Stimulated activated naive CD8-positive, alpha-beta T cell treated with anti-CD3 and anti-CD28 coated beads, Interleukin-15, Interleukin-2, amounts not matched to agents 100 U/mL and 50 U/mL, for 24 hours (primary cell): ENCODE measurements around the gene PDP2.
"Not testable (repeated sequence)": the region's sequence is repeated elsewhere in the genome, so short reads cannot be mapped to it uniquely, and the experiment has no call there.

Experiments
- ATAC-seq: fragments of 150-1000 bp; cut with Tn5 transposase; one replicate; pipeline ENCODE4 v1.10.0; 2021
- DNase-seq: peaks from one replicate; pipeline ENCODE4 v3.0.0; 2021

Gene PDP2

DNA sequence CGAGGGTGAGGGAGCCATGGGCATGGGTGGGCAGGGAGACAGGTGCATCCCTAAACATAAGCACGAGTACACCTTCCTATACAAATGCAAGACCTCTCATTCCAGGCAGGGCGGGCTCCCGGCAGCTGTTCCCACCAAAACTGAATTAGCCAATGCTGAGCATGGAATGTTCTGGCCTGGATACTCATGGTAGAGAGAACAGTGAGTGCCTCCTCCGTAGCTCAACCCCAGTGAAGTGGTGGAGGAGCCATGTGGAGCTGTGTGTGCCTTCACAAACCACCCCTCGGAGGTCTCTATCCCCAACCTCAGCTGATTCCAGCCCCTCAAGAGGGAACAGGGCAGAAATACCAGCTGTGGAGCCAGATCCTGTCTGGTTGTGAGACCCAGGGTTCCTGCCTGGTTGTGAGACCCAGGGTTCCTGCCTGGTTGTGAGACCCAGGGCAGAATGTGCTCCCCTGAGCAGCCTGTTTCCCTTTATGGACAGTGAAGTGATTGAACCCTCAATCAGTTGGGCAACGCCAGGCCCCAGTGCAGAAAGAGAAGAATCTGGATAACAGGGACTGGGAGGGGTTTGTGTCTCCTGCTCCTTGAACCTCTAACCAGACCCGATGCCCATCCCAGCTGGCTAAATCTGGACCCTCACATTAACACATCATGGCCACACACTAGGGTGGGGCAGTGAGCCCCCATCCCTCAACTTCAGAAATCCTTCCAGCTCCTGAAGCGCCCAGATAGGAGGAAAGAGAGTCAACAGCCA lies 40.8 kb downstream of the PDP2 start:
- no peak for ATAC-seq
- no peak for DNase-seq

DNA sequence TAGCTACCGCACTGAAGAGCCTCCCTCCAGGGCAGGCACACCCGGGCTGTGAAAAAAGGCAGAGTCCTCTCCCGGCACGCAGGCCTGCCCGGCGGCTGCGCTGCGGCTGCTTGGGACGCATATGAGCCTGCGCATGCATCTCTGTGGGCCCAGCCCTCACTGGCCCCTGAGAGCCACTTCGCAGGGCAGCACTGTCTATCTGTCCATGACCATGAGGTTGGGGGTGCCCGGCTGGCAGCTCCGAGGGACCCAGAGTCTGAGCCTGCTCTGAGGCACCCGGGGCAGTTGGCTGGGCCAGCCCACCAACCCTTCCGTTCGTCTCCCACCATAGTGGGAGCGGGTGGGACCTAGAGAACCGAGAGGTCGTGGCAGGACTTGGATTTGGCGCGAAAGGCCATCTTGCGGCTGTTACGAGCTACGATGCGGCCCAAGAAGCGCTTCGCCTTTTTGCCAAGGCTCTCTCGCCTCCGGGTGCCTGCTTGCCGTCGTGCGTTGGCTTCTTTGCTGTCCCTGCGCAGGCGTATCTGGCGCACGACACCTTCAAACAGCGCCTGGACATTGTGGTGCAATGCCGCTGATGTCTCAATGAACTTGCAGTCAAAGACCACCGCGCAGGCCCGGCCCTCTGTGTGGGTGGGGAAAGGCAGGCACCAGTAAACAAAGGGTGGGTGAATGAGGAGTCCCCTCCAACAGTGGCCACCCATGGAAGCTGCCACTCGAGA lies 41.6 kb downstream of the PDP2 start:
- no peak for ATAC-seq
- DNase-seq = no peak

DNA sequence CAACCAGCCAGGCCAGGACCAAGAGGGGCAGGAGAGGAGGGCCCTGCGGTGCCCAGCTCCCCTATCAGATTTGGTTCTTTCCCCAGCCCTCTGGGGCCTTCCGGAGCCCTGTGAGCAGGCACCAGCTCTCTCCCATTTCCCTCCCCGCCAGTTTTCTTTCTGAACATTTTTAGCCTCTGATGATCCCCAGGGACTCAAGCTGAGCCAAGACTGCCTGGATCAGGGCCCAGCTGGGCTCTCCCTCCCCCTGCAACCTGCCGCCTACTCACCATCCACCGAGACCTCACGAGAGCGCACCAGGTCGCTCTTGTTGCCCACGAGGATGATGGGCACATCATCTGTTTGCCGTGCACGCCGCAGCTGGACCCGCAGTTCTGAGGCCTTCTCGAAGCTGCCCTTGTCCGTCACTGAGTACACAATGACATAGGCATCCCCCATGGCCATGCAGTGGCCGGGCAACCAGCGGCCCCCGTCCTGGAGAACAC lies 43.0 kb downstream of the PDP2 start:
- ATAC-seq (no peak), DNase-seq (no peak)

DNA sequence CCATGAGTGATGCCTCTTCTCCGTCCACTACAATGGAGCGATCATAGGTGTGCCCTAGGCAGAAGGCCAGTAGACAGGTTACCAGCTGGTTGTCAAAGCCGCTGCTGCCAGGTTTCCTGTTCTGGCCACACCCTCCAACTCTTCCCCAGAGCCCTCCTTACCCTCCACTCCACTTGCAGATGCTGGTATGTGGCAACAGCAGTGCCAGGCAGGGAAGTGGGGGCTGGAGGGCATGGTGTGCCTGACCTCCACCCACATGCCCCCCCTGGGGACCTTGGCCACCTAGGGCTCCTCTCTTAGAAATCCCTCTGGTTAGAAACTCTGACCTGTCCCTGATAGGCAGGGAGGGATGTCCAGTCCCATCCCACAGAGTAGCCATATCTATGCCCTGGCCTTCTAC lies 43.6 kb downstream of the PDP2 start:
- ATAC-seq = no peak
- no peak for DNase-seq

DNA sequence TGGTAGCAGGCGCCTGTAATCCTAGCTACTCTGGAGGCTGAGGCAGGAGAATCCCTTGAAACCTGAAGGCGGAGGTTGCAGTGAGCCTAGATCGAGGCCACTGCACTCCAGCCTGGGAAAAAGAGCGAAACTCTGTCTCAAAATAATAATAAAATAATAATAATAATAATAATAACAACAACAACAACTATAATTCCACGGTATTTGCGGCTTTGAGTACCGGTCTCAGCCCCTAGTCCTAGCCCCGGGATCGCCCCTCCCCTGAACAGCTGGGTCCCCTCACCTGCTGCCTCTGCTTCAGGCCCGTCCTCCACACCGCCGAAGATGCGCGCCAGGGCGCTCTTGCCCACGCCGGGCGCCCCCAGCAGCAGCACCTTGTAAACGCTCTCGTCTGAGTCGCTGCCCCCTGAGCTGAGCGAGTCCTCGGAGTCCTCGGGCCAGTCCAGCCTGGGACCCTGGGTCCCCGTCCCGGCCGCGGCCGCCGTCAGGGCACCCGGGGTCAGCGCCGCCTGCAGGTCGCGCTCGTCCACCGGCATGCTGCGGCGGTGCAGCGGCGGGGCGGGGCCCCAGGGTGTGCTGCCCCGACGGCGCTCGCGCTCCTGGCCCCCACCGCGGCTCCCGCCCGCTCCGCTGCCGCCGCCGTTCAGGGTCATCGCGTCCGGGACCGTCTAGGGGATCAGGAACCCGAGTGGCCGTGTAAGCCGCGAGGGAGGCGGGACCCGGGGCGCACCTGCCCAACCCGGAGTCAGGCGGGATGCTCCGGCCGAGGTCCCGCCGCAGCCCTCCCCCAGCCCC lies 44.4 kb downstream of the PDP2 start:
- DNase-seq = peak; percentile 68

DNA sequence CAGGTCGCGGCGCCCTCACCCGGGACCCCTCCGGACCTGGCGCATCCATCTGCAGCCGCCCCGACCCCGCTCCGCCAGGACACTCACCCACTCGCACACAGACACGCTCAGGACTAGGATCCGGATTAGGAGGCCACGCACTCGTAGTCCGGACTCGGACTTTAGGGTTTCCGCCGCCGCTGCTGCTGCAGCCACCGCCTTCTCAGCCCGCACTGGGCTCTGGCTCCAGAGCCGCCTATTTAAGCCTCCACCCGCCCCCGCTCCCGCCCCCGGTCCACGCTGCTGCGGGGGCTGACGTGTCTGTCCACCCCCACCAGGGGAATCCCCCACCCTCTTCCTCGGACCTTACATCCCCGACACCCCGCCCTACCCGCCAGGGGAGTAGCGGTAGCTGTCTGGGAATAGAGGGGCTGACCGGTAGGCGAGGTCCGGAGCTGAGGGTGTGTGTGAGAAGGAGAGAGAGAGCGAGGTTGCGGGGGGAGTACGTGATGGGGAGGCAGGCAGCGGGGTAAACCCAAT lies 45.1 kb downstream of the PDP2 start, which contains the start of gene RRAD:
RRAD (minus strand) TSS at position 214 of the 519 bp plus-strand sequence. CDS start 356 bp downstream, outside the sequence.
- ATAC-seq = no peak
- no peak for DNase-seq

More for the DNA sequence above, 44.4 kb downstream of the PDP2 start:
- ATAC-seq = peak; percentile 48

DNA sequence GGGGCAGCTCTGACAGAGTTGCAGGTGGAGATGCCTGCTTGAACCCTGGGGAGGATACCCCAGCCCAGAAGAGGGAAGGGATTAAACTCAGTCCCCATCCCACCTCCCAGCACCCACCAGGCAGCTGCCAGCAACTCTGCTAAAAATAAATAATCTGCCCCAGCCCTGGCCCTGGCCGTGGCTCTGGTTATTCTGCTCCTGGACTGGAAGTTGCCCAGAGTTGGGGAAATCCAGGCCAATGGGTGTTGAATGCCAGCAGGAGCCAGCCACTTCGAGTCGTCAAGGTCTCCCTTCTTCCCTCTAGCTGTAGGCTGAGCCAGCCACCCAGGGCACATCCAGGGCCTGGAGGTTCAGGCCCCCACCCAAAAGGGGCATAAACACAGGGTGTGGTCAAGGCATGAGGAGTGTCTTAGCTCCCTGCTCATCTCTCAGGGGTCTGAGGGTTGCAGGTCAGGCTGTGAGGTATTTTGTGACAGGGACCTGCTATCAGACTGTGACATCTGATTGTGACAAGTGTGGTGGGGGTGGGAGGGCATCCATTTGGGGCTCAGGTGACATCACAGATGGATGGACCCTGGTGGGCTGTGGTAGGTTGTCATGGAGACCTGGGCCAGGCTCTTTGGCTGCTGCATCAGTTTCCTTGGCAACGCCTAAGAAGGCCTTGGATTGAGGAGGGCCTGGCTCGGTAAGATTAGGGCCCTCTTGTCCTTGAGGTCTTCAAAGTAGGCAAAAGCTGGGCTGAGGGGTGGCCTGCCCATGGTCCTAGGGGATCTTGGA lies 46.0 kb downstream of the PDP2 start:
- no peak for ATAC-seq
- DNase-seq = no peak

DNA sequence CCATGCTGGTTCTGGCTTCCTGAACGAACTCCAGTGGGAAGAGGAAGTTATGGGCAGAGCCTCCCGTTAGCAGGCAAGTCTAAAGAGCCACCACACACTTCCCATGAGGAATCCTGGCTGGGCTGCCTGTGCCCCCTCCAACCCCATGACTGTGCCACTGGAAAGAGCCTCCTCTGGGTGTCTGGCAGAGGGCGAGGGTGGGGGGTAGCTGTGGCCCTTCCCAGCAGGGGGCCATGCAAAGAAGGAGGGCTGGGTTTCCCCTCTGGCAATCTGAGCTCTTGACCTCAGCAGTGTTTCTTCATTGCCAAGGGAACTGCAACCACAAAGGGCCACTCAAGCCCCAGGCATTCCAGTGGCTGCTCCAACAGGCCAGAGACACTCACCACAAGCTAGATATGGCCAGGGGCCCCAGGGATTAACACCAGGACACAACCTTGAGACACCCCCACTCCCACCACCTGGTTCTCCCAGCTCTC lies 46.7 kb downstream of the PDP2 start:
- no peak for DNase-seq

DNA sequence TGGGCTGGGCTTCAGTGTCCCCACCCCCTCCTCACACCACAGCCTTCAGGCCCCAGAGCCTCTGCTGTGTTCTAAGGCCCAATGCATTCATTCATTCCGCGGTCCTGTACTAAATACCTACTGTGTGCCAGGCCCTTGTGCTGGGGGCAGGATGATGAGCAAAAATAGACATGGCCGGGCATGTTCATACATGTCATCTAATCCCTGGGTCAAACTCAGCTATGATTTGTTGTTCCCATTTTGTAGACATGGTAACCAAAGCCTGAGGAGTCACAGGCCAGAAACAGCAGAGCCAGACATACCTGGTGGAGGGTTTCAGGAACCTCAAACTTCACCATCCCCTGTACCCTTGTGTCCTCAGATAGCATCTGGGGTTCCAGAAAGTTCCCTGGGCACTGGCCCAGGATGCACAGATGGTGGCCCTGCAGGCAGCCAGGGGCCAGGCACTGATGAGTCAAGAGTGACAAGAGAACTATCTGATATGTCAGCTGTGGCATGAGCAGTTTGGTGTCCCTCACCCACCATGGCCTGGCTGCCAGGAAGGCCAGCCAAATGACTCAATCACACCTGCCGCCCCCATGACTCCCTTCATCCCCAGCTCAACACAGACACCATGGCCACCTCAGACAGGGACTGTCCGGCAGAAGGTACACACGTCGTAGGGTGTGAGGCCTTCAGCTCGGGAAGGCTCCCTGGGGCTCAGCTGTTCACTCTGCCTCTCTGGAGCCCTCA lies 47.8 kb downstream of the PDP2 start:
- ATAC-seq (peak; percentile 29), DNase-seq (peak; percentile 25)

More for the DNA sequence above, 46.7 kb downstream of the PDP2 start:
- ATAC-seq = no peak

DNA sequence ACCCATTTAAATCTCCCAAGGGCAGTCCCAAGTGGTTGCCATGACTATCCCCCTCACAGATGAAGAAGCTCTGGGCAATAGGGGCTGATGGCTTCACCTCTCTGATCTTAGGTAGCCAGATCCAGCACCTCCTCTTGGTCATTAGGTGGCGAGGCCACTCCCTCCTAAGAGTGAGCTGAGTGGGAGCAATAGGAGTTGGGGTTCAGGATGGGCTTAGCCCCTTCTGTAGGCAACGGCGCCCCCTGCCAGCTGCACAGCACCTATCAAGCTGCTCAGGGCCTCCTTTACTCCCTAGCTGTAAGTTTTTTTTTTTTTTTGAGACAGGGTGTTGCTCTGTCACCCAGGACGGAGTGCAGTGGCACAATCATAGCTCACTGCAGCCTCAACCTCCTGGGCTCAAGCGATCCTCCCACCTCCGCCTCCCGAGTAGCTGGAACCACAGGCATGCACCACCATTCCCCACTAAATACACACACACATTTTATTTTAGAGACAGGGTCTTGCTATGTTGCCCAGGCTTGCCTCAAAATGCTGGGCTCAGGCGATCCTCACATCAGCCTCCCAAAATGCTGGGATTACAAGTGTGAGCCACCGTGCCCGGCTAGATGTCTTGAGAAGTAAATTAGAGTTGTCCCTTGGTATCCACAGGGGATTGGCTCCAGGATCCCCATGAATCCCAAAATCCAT lies 48.5 kb downstream of the PDP2 start:
- ATAC-seq = peak; percentile 42
- DNase-seq = peak; percentile 72

DNA sequence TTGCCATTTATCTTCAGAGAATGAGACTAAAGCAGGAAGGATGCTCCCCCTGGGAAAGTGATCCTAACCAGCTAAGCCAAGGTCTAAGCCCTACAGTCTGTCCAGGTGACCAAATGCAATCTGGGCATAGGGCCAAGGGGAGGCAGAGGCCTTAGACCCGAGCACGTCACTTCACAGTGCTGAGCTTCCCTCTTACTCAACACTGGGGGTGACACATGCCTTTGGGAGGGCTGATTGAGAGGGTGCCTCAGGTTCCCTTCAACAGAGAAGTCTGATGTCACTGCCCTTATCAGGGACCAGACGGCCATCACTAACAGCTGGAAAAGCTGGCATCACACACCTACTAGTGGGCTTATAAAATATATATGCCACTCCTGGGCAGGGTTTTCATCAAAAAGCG lies 49.9 kb downstream of the PDP2 start:
- ATAC-seq (no peak), DNase-seq (no peak)

DNA sequence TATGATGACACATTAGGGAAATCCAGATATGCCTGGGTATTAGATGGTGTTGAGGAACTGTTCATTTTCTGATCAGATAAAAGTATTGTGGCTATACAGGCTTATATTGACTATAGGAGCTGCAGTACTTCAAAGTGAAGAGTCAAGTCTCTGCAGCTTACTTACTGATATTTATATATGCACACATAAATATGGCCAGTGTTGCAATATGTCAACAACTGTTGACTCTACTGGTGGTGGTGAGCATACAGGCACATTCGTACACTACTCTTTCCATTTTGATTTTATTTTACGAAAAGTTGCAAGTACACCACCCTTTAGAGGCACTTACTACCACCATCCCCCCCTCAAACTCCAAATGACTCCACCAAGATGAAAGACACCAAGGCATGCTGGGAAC lies 51.4 kb downstream of the PDP2 start:
- ATAC-seq (no peak), DNase-seq (no peak)

DNA sequence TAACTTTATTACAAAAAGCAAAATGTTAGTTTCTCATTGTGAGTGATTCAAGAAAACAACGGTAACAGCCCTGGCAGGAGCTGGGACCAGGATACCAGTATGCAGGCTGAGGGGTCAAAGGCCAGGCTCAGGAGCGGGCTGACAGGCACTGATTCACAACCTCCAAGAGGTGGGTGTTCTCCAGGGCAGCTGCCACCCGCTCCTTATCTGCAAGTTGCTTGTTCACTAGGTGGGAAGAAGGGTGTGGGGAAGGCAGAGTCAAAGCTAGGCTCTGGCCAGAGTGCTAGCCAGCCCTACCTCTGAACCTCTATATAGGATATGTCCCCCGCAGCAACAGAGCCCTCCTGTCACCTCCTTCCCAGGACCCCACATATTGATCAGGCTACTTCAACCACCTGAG lies 51.8 kb downstream of the PDP2 start:
- ATAC-seq (no peak), DNase-seq (no peak)

DNA sequence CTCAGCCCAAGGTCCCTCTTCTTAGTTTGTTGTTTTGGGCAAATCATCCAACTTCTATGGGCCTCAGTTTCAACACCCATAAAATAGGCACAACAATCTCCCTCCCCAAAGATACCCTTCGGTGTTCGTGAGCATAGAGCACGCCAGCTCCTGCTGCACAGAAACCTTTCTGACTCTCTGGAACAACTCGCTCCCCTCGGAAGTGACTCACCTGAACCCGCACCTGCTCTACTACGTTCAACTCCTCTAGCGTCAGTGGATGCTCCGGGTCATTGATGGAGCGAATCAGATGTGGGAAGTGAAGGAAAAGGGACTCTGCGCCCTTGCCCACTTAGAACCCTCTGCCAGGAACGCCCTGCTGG lies 53.4 kb downstream of the PDP2 start:
- ATAC-seq (peak; percentile 70), DNase-seq (no peak)

DNA sequence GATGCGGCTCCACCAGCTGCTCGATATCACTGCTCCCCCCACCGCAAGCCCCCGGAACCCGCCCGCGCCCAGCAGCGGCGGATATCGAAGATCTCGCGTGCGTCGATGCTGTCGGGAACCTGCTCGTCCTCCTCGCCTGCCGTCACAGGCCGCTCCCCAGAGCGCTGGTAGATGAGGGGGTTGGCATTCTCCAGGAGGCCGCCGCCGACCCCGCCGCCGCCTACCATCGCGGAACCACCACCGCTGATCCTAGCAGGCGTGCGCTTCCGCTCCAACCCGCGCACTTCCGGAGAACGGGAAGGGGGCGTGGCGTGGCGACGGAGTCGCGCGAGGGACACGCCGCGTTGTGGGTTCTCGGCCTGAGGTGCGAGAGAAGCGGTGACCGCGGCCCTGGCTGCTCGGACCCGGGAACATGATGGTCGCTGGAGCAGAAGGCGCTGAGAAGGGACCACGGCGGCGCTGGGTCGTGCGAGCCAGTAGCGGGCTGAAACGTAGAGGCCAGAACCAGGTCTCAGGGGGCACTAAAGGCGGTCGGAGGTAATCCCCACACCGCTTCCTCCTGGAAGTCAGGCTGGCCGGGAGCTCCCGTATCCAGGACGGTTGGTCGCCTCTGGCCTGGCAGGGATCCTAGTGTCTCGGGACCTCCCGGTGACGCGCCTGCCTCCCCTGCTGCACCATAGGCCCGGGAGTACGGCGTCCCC lies 54.0 kb downstream of the PDP2 start, which contains the start of gene CIAO2B:
CIAO2B (minus strand) TSS at position 265 of the 701 bp plus-strand sequence; CDS start at position 227, 38 bp downstream.
- DNase-seq (peak; percentile 94), ATAC-seq (peak; percentile 79)

DNA sequence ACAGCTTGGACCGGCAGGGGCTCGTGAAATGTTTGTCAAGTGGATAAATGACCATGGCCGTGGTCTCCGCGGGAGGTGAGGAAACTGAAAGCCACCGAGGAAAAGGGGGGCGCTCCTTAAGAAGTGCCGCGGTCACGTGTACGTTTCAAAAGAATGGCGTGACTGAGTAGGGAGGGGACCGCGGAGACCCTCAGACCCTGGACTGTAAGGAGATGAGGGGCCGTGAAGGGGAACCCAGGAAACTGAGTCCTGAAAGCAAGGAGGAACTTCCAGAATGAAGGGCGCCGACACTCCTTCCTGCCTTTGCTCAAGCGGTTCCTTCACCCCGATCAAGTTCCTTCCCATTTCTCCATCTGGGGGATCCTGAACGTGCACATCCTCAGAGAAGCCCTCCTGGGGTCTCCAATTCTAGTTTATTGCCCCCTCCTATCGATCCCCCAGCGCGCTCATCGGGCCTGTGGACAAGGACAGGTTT lies 54.6 kb downstream of the PDP2 start:
- not testable (repeated sequence) for DNase-seq, ATAC-seq

DNA sequence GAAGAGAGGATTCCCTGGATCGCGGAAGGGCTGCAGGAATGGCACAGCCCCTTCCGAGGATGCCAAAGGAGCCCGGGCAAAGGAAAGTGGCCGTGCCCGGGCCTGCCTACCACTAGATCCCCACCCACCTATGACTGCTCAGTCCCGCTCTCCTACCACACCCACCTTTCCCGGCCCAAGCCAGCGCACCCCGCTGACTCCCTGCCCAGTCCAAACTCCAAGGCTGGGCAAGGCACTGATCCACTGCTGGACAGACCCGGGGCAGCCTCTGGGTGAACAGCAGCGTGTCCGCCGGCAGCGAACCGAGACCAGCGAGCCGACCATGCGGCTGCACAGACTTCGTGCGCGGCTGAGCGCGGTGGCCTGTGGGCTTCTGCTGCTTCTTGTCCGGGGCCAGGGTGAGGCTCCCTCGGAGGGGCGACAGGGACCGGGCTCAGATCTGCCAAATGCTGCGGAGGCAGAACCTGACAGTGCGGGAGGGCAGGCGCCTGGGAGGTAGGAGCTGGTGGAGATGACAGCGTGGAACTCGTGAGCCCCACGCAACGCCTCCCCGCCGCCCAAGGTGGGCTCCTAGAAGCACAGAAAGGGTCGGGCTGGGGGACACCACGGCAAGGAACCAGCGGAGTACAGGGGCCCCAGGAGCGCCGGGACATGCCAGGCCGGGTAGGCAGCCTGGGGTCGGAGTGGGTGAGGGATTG lies 55.1 kb downstream of the PDP2 start, which contains the start of gene CES2:
CES2 (plus strand) TSS at position 203 of the 698 bp plus-strand sequence; CDS start at position 323, 120 bp downstream.
- DNase-seq (no peak), ATAC-seq (no peak)

DNA sequence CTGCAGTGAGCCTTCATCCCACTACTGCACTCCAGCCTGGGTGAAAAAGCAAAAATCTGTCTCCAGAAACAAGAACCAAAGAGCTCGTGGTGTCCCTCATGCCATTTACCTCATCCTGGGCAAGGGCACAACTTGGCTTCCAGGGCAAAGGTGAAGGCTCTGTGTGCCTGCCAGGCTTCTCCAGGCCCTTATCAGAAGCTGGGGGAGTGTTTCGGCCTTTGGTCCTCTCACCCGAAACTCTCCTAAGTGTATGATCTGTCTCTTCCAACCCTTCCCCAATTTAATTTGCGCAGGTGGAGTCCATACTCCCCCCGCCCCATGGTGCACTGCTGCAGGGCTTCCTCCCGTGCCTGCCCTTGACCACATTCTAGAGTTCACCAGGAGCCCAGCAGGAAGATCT lies 56.1 kb downstream of the PDP2 start:
- ATAC-seq (no peak), DNase-seq (no peak)
